ENCODE data around the gene JPH4. TPM values are rescaled to one million over a fixed set of nuclear protein-coding genes. Genes with fewer than 3 reads are reported as not detected.

Gene JPH4
- total and polyA plus RNA-seq, 2 donors, result 0.14 to 0.59 TPM

DNA sequence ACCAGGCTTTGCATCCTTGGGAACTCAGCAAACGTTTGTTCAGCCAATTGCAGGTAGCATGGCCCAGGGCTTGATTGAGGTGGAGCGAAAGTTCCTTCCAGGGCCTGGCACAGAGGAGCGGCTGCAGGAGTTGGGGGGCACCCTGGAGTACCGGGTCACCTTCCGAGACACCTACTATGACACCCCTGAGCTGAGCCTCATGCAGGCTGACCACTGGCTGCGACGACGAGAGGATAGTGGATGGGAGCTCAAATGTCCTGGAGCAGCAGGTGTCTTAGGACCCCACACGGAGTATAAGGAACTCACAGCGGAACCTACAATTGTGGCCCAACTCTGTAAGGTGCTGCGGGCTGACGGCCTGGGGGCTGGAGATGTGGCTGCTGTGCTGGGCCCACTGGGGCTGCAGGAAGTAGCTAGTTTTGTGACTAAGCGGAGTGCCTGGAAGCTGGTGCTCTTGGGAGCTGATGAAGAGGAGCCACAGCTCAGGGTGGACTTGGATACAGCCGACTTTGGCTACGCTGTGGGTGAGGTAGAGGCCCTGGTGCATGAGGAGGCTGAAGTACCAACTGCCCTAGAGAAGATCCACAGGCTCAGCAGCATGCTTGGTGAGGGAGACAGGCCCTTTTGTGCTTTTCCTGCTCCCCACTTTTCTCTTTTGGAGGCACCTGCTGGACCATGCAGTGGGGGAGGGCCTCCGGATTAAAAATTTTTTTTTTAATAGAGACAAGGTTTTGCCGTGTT is 21.7 kb downstream of the JPH4 start:
- no peaks in the 10 kb centered on the region for H3K27me3 ChIP-seq (ENCODE audit: control insufficient read depth in 2 of 2, insufficient read depth in 1 of 2, low read length in 1 of 2)
- H3K4me3 ChIP-seq (ENCODE audit: low read length in 2 of 2), result peak overlapping the region; percentile 86 to 95
- H3K36me3 ChIP-seq (ENCODE audit: control insufficient read depth in 2 of 2, insufficient read depth in 2 of 2, low read length in 1 of 2), result peaks cover 31 to 40% of the 10 kb centered on the region in 2 donors
- H3K4me1 ChIP-seq (ENCODE audit: control insufficient read depth in 2 of 2, insufficient read depth in 2 of 2, low read length in 2 of 2), result peaks cover 8 to 14% of the 10 kb centered on the region in 2 donors
- WGBS, result 70% methylated on average over 17 of the region's 17 CpGs
- peak overlapping the region; percentile 55 to 93 for H3K27ac ChIP-seq (ENCODE audit: low read depth in 1 of 2, low read length in 1 of 2)
- no peaks in the 10 kb centered on the region for H3K9me3 ChIP-seq (ENCODE audit: control insufficient read depth in 2 of 2, insufficient read depth in 1 of 2, low read length in 1 of 2)
- no peak for DNase-seq (ENCODE audit: low read depth in 6 of 9, low spot score in 9 of 9)

DNA sequence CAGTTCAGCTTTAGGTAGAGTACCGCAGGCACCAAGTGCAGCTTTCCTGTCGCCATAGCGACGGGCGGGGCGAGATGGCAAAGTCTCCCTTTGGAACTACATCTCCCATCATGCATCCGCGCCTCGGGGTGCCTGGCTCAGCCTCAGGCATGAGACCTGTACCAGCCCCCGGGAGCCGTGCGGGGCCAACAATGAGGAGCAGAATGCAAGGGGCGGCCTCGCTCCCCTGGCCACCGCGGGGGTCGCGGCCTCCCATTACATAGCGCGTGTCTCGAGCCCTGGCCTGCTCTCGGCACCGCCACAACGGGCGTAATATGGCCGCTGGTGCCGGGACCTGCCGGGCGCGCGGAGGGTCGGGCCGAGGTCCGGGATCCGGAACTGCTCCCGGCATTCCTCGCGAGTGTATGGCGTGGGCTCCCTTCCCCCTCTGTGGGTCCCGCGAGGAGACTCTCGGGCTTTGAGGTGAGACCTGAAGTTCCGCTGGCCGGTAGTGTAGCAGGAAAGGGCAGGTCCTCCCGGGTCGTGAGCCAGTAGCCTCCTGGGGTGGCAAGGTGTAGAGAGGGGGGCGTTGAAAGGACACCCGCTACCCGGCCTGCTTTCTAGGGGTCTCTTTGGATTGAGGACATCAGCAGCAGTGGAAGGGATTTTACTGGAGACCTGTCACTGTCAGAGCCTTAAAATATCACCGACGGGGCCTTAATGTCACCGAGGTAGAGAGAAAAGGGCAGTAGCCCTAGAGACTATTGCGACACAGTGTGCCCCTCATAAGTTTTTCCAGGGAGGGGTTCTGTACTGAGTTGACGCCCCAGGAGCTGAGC is 22.5 kb downstream of the JPH4 start, which contains the start of gene THTPA:
TSS of gene THTPA (plus strand) at position 390 of the 818 bp plus-strand sequence. CDS start 487 bp downstream, outside the sequence.
- under 1% methylated on average over 54 of the region's 54 CpGs for WGBS
- Histone ChIP-seq H3K9me3 (ENCODE audit: control insufficient read depth in 2 of 2, insufficient read depth in 1 of 2, low read length in 1 of 2) (no peaks in the 10 kb centered on the region), H3K4me1 (ENCODE audit: control insufficient read depth in 2 of 2, insufficient read depth in 2 of 2, low read length in 2 of 2) (peaks cover 9 to 17% of the 10 kb centered on the region in 2 donors), H3K27me3 (ENCODE audit: control insufficient read depth in 2 of 2, insufficient read depth in 1 of 2, low read length in 1 of 2) (peaks cover 0 to 6% of the 10 kb centered on the region in 2 donors), H3K36me3 (ENCODE audit: control insufficient read depth in 2 of 2, insufficient read depth in 2 of 2, low read length in 1 of 2) (peaks cover 24 to 32% of the 10 kb centered on the region in 2 donors), H3K27ac (ENCODE audit: low read depth in 1 of 2, low read length in 1 of 2) (peak within 1 kb of the TSS; percentile 55 to 93), H3K4me3 (ENCODE audit: low read length in 2 of 2) (peak within 1 kb of the TSS; percentile 86 to 95)
- DNase-seq (ENCODE audit: low read depth in 6 of 9, low spot score in 9 of 9), result peak; percentile 85 to 97 (median 92)

DNA sequence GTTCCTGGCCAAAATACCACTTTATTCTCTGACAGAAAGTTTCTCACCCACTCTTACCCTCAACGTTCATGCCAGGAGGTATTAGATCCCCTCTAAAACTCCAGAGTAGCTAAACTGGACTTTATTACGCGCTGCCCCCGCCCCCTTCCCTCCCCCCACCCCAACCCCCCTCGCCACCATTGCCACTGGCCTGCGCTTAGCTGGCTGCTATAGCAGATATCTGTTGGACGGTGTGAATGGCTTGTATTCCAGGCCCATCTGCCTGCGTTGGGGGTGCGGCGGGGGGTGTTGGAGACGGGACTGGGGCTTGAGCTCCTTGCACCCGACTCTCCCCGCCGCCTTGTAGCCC is 23.1 kb downstream of the JPH4 start:
- WGBS, result 7% methylated on average over 14 of the region's 14 CpGs
- DNase-seq (ENCODE audit: low read depth in 6 of 9, low spot score in 9 of 9), result no peak
- H3K9me3 ChIP-seq (ENCODE audit: control insufficient read depth in 2 of 2, insufficient read depth in 1 of 2, low read length in 1 of 2), result no peaks in the 10 kb centered on the region
- peak overlapping the region; percentile 86 to 95 for H3K4me3 ChIP-seq (ENCODE audit: low read length in 2 of 2)
- H3K27ac ChIP-seq (ENCODE audit: low read depth in 1 of 2, low read length in 1 of 2), result no peak overlapping the region
- H3K36me3 ChIP-seq (ENCODE audit: control insufficient read depth in 2 of 2, insufficient read depth in 2 of 2, low read length in 1 of 2), result peaks cover 22 to 28% of the 10 kb centered on the region in 2 donors
- peaks cover 9 to 23% of the 10 kb centered on the region in 2 donors for H3K4me1 ChIP-seq (ENCODE audit: control insufficient read depth in 2 of 2, insufficient read depth in 2 of 2, low read length in 2 of 2)
- H3K27me3 ChIP-seq (ENCODE audit: control insufficient read depth in 2 of 2, insufficient read depth in 1 of 2, low read length in 1 of 2), result peaks cover 3 to 12% of the 10 kb centered on the region in 2 donors

DNA sequence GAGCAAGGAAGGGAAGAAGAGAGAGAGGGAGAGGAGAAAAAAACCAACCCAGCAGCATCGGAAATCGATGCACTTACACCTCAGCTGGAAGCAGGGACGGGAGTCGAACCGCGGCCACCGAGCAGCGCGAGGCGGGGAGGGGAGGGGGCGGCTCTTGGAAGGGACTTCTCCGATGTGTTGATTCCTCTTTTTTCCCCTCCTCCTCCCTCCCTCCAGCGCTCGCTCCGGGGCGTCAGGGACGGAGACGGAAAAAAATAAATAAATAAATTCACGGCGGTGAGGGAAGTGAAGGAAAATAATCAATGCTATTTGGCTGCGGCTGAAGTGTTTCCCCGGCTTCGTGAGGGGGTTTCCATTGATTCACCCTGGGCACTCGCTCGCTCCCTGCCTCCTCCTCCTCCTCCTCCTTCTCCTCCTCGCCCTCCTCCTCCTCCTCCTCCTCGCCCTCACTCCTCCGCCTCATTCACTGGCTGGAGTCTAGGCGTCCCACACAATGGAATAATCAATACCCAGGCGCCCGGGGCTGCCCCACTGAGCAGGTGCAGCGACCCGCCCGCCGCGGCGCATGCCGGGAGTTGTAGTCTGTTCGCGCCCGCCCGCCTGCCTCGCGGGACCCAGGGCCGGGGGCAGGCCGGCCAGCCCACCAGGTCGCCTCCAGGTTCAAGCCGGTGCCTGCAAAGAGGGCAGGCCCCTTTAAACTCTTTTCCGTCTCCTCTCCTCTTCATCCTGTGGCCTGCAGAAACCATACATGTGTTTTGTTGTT is 27.1 kb downstream of the JPH4 start, which contains the start of gene ZFHX2:
TSS of gene ZFHX2 (minus strand) at position 500 of the 763 bp plus-strand sequence. CDS start 16,440 bp downstream, outside the sequence.
- under 1% methylated on average over 49 of the region's 49 CpGs for WGBS
- Histone ChIP-seq H3K4me3 (ENCODE audit: low read length in 2 of 2) (peak within 1 kb of the TSS; percentile 58 to 62), H3K27me3 (ENCODE audit: control insufficient read depth in 2 of 2, insufficient read depth in 1 of 2, low read length in 1 of 2) (peaks cover 14 to 46% of the 10 kb centered on the region in 2 donors), H3K27ac (ENCODE audit: low read depth in 1 of 2, low read length in 1 of 2) (no peak within 1 kb of the TSS), H3K9me3 (ENCODE audit: control insufficient read depth in 2 of 2, insufficient read depth in 1 of 2, low read length in 1 of 2) (no peaks in the 10 kb centered on the region), H3K4me1 (ENCODE audit: control insufficient read depth in 2 of 2, insufficient read depth in 2 of 2, low read length in 2 of 2) (peaks cover 3 to 18% of the 10 kb centered on the region in 2 donors), H3K36me3 (ENCODE audit: control insufficient read depth in 2 of 2, insufficient read depth in 2 of 2, low read length in 1 of 2) (no peaks in the 10 kb centered on the region)
- peak in 6 of 9 donors; percentile 33 to 73 (median 56) for DNase-seq (ENCODE audit: low read depth in 6 of 9, low spot score in 9 of 9)

DNA sequence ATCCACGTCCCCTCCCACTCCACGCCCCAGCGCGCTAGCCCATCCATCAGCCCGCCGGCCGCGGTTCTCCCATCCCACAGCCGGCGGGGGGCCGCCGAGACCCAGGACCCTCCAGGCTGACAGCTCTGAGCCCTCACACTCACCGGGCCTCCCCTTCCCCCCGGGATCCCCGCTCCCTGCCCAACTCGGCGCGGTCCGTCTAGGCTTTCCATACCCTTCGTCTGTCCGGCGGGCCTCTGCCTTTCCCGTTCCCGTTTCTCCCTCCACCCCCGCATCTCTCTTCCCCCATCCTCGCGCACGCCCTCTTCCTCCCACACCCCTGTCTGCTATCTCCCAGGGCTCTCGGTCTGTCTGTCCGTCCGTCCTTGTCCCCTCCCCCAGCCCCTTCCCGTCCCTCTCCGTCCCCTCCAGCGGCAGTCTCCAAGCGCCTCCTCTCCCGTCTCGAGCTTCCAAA is 27.8 kb downstream of the JPH4 start:
- Histone ChIP-seq H3K4me1 (ENCODE audit: control insufficient read depth in 2 of 2, insufficient read depth in 2 of 2, low read length in 2 of 2) (peaks cover 2 to 15% of the 10 kb centered on the region in 2 donors), H3K4me3 (ENCODE audit: low read length in 2 of 2) (peak overlapping the region; percentile 58 to 62), H3K27ac (ENCODE audit: low read depth in 1 of 2, low read length in 1 of 2) (no peak overlapping the region), H3K27me3 (ENCODE audit: control insufficient read depth in 2 of 2, insufficient read depth in 1 of 2, low read length in 1 of 2) (peaks cover 14 to 46% of the 10 kb centered on the region in 2 donors), H3K36me3 (ENCODE audit: control insufficient read depth in 2 of 2, insufficient read depth in 2 of 2, low read length in 1 of 2) (no peaks in the 10 kb centered on the region), H3K9me3 (ENCODE audit: control insufficient read depth in 2 of 2, insufficient read depth in 1 of 2, low read length in 1 of 2) (no peaks in the 10 kb centered on the region)
- 4% methylated on average over 37 of the region's 37 CpGs for WGBS
- DNase-seq (ENCODE audit: low read depth in 6 of 9, low spot score in 9 of 9), result no peak

DNA sequence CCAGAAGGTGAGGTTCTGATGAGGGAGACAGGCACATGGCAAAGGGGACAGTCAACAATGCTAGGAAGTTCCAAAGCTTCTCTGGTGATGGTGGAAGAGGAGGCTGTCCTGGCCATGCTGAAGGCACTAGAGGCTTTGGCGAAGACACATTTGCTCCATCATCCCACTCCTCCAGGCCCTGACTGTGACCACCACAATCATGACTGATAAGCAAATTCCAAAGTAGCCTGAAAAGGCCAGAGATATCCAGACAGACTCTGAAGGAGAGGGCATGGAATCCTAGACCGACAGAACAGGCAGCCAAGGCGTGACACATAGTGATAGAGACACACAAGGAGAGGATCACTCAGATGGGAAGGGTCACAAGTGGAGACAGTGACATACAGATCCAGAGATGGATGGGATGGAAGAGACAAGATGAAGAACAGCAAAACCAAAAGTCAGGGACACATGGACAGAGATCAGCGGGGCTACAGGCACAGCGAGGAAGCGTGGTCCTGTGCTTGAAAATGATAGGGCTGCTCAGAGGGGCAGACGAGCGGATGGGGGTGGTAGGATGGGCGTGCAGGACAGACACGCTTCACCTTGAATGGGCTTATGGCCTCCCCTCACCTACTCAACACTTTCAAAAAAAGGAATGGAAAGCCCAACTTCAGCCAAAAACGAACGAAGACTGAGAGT is 28.3 kb downstream of the JPH4 start:
- Histone ChIP-seq H3K27me3 (ENCODE audit: control insufficient read depth in 2 of 2, insufficient read depth in 1 of 2, low read length in 1 of 2) (peaks cover 14 to 46% of the 10 kb centered on the region in 2 donors), H3K36me3 (ENCODE audit: control insufficient read depth in 2 of 2, insufficient read depth in 2 of 2, low read length in 1 of 2) (no peaks in the 10 kb centered on the region), H3K4me1 (ENCODE audit: control insufficient read depth in 2 of 2, insufficient read depth in 2 of 2, low read length in 2 of 2) (peaks cover 2 to 13% of the 10 kb centered on the region in 2 donors), H3K27ac (ENCODE audit: low read depth in 1 of 2, low read length in 1 of 2) (no peak overlapping the region), H3K4me3 (ENCODE audit: low read length in 2 of 2) (peak overlapping the region; percentile 58 to 62), H3K9me3 (ENCODE audit: control insufficient read depth in 2 of 2, insufficient read depth in 1 of 2, low read length in 1 of 2) (no peaks in the 10 kb centered on the region)
- DNase-seq (ENCODE audit: low read depth in 6 of 9, low spot score in 9 of 9), result no peak
- WGBS, result 70% methylated on average over 12 of the region's 12 CpGs

DNA sequence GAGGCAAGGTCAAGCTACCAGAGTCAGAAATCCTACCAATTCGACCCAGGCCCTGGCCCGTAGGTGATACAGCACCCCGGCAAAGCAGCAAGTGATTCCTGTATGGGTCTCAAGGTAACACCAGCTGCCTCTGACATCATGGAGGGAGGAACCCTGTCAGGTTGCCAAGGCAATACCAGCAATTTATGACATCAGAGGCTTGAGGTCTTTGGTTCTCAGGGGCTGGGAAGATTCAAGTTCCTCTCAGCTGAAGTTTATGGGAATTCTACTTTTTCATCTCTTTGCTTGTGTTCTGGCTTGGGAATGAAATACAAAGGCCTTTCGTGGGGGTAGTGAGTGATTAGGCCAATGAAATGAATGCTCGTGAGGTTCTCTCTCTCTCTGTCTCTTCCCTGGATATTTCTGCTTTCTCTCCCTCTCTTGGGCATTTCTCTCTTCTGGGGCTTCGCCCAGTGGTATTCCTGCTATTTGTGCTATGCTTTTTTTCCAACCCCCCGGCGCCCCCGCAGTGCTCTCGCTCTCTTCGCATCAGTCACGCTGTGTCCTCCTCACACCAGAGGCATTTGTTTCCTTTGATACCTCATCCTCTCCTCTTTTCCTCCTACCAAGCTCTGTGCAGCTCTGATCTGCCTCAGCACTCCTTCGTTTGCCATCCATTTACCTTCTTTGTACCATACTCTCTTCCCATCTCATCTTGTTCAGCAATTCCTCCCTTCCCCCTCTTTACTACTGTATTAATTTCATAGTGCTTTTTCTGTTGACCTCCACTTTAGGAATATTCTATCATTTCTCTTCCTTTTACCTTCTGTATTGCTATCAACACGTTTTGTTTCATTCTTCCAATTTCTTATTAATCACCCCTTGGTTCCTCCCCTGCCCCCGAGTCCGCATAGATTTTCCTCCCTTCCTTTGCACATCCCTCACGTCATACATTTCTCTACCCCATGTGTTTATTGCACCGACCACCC is 30.0 kb downstream of the JPH4 start:
- Histone ChIP-seq H3K9me3 (ENCODE audit: control insufficient read depth in 2 of 2, insufficient read depth in 1 of 2, low read length in 1 of 2) (no peaks in the 10 kb centered on the region), H3K4me1 (ENCODE audit: control insufficient read depth in 2 of 2, insufficient read depth in 2 of 2, low read length in 2 of 2) (peaks cover 2 to 13% of the 10 kb centered on the region in 2 donors), H3K27ac (ENCODE audit: low read depth in 1 of 2, low read length in 1 of 2) (no peak overlapping the region), H3K4me3 (ENCODE audit: low read length in 2 of 2) (no peak overlapping the region), H3K36me3 (ENCODE audit: control insufficient read depth in 2 of 2, insufficient read depth in 2 of 2, low read length in 1 of 2) (no peaks in the 10 kb centered on the region), H3K27me3 (ENCODE audit: control insufficient read depth in 2 of 2, insufficient read depth in 1 of 2, low read length in 1 of 2) (peaks cover 14 to 46% of the 10 kb centered on the region in 2 donors)
- DNase-seq (ENCODE audit: low read depth in 6 of 9, low spot score in 9 of 9), result no peak
- WGBS, result 91% methylated on average over 18 of the region's 18 CpGs

Data from thymus (tissue), 11 donors.